HCT116 (cell line): Measurements from ENCODE around the gene AGPAT3. TPM values are rescaled to one million over a fixed set of nuclear protein-coding genes. Genes with fewer than 3 reads are reported as not detected.

Experiments used
- ATAC-seq: fragments of 200-7000 bp; cut with Tn5 transposase; 2 replicates; pipeline ENCODE4 v1.9.1; 2020; ENCODE audit warnings: mild to moderate bottlenecking, moderate library complexity
- BruUV-seq: library from RNA; stranded (reverse); fragments of 400-500 nt; replicated peaks from 2 replicates; lab custom pipeline; 2021; lab: Mats Ljungman, UMichigan
- CTCF ChIA-PET: fragments of 300-600 bp; sonication (Branson Sonifier 250); formaldehyde crosslinking; loops from one replicate; lab custom pipeline; 2021; ENCODE audit warnings: antibody characterized with exemption; lab: Charles Lee
- POLR2A ChIA-PET: fragments of 300-600, 350-600 bp; sonication (Branson Sonifier 250); formaldehyde crosslinking; loops from one replicate; lab custom pipeline; 2021; ENCODE audit warnings: antibody characterized with exemption; lab: Charles Lee
- RAD21 ChIA-PET, 2 experiments: fragments of 300-600 bp; sonication (Branson Sonifier 250); formaldehyde crosslinking; loops; one replicate each; lab custom pipeline; 2023; ENCODE audit warnings: low total read pairs in 2 of 2; ENCODE audit not compliant: uncharacterized antibody in 2 of 2, unreplicated experiment in 2 of 2, low non-redundant PET in 1 of 2; lab: Charles Lee
- DNase-seq: peaks from one replicate; pipeline ENCODE4 v3.0.0-alpha.2; 2010; ENCODE audit warnings: low read depth, low spot score
- H2AFZ ChIP-seq: fragments of 200-600 bp; shearing (Covaris generic), sonication (generic); 2 replicates; pipeline ENCODE4 v1.6.1; 2017; ENCODE audit warnings: low read depth, mixed run types, mixed read lengths, antibody characterized with exemption, low read length; ENCODE audit not compliant: poor library complexity, severe bottlenecking
- H3K27ac ChIP-seq: 2 replicates; pipeline ENCODE4 v1.5.1; 2012; ENCODE audit warnings: low read depth, low read length
- H3K27me3 ChIP-seq: fragments of 200-600 bp; sonication (generic); 2 replicates; pipeline ENCODE4 v1.6.1; 2016; ENCODE audit warnings: mixed run types, low read length, mixed read lengths; ENCODE audit not compliant: insufficient read depth
- H3K36me3 ChIP-seq, 2 experiments: fragments of 200-500 bp in 1 of 2; fragments of 200-600 bp in 1 of 2; sonication (Bioruptor generic) in 1 of 2; sonication (generic) in 1 of 2; 2 replicates each; pipeline versions ENCODE4 v1.5.1 to v1.6.1; 2014 to 2016; ENCODE audit warnings: low read length in 2 of 2, inconsistent platforms in 1 of 2, mixed read lengths in 1 of 2, mixed run types in 1 of 2; ENCODE audit not compliant: insufficient read depth in 2 of 2, control insufficient read depth in 1 of 2
- H3K4me1 ChIP-seq, 2 experiments: fragments of 200-600 bp in 1 of 2; sonication (generic) in 1 of 2; 2 replicates each; pipeline versions ENCODE4 v1.5.1 to v1.6.1; 2012 to 2017; ENCODE audit warnings: low read length in 2 of 2, inconsistent platforms in 1 of 2, mild to moderate bottlenecking in 1 of 2, mixed read lengths in 1 of 2, mixed run types in 1 of 2, moderate library complexity in 1 of 2; ENCODE audit not compliant: insufficient read depth in 2 of 2, control insufficient read depth in 1 of 2
- H3K4me2 ChIP-seq: fragments of 200-600 bp; sonication (generic); 2 replicates; pipeline ENCODE4 v1.6.1; 2017; ENCODE audit warnings: mixed run types, low read length, mixed read lengths
- H3K4me3 ChIP-seq, 2 experiments: fragments of 200-600 bp in 1 of 2; sonication (generic) in 1 of 2; replicated peaks in 1 of 2; 2 replicates each; pipeline ENCODE4 v1.5.1; 2011 to 2016; ENCODE audit warnings: low read length in 2 of 2, control low read depth in 1 of 2, low read depth in 1 of 2, mild to moderate bottlenecking in 1 of 2, mixed read lengths in 1 of 2, mixed run types in 1 of 2
- H3K79me2 ChIP-seq: fragments of 200-600 bp; sonication (generic); 2 replicates; pipeline ENCODE4 v1.6.1; 2017; ENCODE audit warnings: mild to moderate bottlenecking, mixed run types, low read length, moderate library complexity, mixed read lengths; ENCODE audit not compliant: insufficient read depth
- H3K9ac ChIP-seq: fragments of 200-600 bp; sonication (generic); 2 replicates; pipeline ENCODE4 v1.6.1; 2016; ENCODE audit warnings: low read length, mixed read lengths
- H3K9me2 ChIP-seq: fragments of 200-600 bp; sonication (generic), shearing (Covaris generic); 2 replicates; pipeline ENCODE4 v1.6.1; 2017; ENCODE audit warnings: mixed run types, mild to moderate bottlenecking, moderate library complexity; ENCODE audit not compliant: insufficient read depth
- H3K9me3 ChIP-seq, 2 experiments: fragments of 200-500 bp in 1 of 2; fragments of 200-600 bp in 1 of 2; sonication (Bioruptor generic) in 1 of 2; sonication (generic) in 1 of 2; 2 replicates each; pipeline ENCODE4 v1.6.1; 2014 to 2017; ENCODE audit warnings: low read length in 2 of 2, mixed read lengths in 2 of 2, inconsistent platforms in 1 of 2, low read depth in 1 of 2, mild to moderate bottlenecking in 1 of 2, mixed run types in 1 of 2, moderate library complexity in 1 of 2; ENCODE audit not compliant: control insufficient read depth in 1 of 2, insufficient read depth in 1 of 2
- H4K20me1 ChIP-seq: fragments of 200-600 bp; sonication (generic), shearing (Covaris generic); 2 replicates; pipeline ENCODE4 v1.6.1; 2017; ENCODE audit warnings: mixed run types, mild to moderate bottlenecking, moderate library complexity; ENCODE audit not compliant: insufficient read depth
- CBX3 ChIP-seq: IDR thresholded peaks from 2 replicates; pipeline ENCODE4 v1.6.1; 2012; ENCODE audit warnings: low read depth
- CEBPB ChIP-seq: IDR thresholded peaks from 2 replicates; pipeline ENCODE4 v1.6.1; 2012; ENCODE audit warnings: low read depth
- CTCF ChIP-seq, 3 experiments: fragments of 200-600 bp in 1 of 3; sonication (generic) in 1 of 3; IDR thresholded peaks in 2 of 3; conservative IDR thresholded peaks in 1 of 3; 2 replicates each; pipeline ENCODE4 v1.5.1; 2012 to 2017; ENCODE audit warnings: low read depth in 2 of 3, low read length in 2 of 3, antibody characterized with exemption in 1 of 3, borderline replicate concordance in 1 of 3, control low read depth in 1 of 3, mild to moderate bottlenecking in 1 of 3, mixed read lengths in 1 of 3, mixed run types in 1 of 3, moderate library complexity in 1 of 3; ENCODE audit not compliant: insufficient read depth in 1 of 3
- EZH2 ChIP-seq: fragments of 200-600 bp; sonication (generic); IDR thresholded peaks from 2 replicates; pipeline ENCODE4 v1.6.1; 2017; ENCODE audit warnings: antibody characterized with exemption, mixed run types
- JUND ChIP-seq: IDR thresholded peaks from 2 replicates; pipeline ENCODE4 v1.6.1; 2012
- POLR2AphosphoS5 ChIP-seq: IDR thresholded peaks from 2 replicates; pipeline ENCODE4 v1.6.1; 2011; ENCODE audit warnings: mild to moderate bottlenecking, low read depth, low read length, moderate library complexity
- REST ChIP-seq: IDR thresholded peaks from 2 replicates; pipeline ENCODE4 v1.6.1; 2012; ENCODE audit warnings: low read depth
- SIN3A ChIP-seq: IDR thresholded peaks from 2 replicates; pipeline ENCODE4 v1.6.1; 2012; ENCODE audit warnings: low read depth
- intact Hi-C: fragments of 100-400 bp; cut with micrococcal nuclease; formaldehyde crosslinking; loops from 2 replicates; pipeline ENCODE4 v1.10.0; 2022
- total RNA-seq: library from RNA; stranded (reverse); gene quantifications from one replicate; pipeline ENCODE4 v1.2.1, GENCODE V29; 2021; ENCODE audit not compliant: unreplicated experiment

AGPAT3 gene
- total RNA-seq, 1 experiment from 2014 or later = 54.1 TPM

GRCh38 chr21:43956019-43956669 lies 91.1 kb downstream of the AGPAT3 start:
- H3K4me3 ChIP-seq = 0 out of 4 replicates have a peak overlapping the region, but pooled peaks of 1 of the 2 experiments have one; percentile 8
- no peaks in the 10 kb centered on the region for H4K20me1 ChIP-seq
- TF ChIP-seq CBX3 = no peak
- no peak for TF ChIP-seq CTCF (IDR thresholded peaks at IDR 0.05 in 2 of 3, conservative IDR thresholded peaks at IDR 0.05 in 1 of 3; ENCODE audit: borderline replicate concordance in 1 of 3, insufficient read depth in 1 of 3, low read depth in 2 of 3, low read length in 2 of 3)
- no peak for TF ChIP-seq EZH2
- TF ChIP-seq JUND = no peak
- no peak for TF ChIP-seq POLR2AphosphoS5
- no peak for TF ChIP-seq CEBPB
- TF ChIP-seq SIN3A = no peak
- no peak for TF ChIP-seq REST
- H3K4me2 ChIP-seq = peak overlapping the region; percentile 53
- H3K79me2 ChIP-seq = no peaks in the 10 kb centered on the region
- no peaks in the 10 kb centered on the region for H3K9me3 ChIP-seq
- RAD21 ChIA-PET = no interaction called here
- H3K36me3 ChIP-seq = no peaks in the 10 kb centered on the region
- H3K9me2 ChIP-seq = no peaks in the 10 kb centered on the region
- no peak for DNase-seq
- H3K27me3 ChIP-seq = no peaks in the 10 kb centered on the region
- peak; percentile 44 for ATAC-seq
- intact Hi-C loops = no loop called here
- BruUV-seq = no TSS peak
- POLR2A ChIA-PET = no interaction called here
- no peak overlapping the region for H3K27ac ChIP-seq
- H3K4me1 ChIP-seq = peaks cover 3 to 14% of the 10 kb centered on the region in 2 experiments; a peak in 3 of 4 replicates
- H3K9ac ChIP-seq = no peak overlapping the region
- CTCF ChIA-PET = no interaction called here
- no peak overlapping the region for H2AFZ ChIP-seq
